Endothelial cell of umbilical vein (primary cell): ENCODE data around the gene MINDY4. TPM values are rescaled to one million over a fixed set of nuclear protein-coding genes. Genes with fewer than 3 reads are reported as not detected.

Experiments used
- BruUV-seq: library from RNA; stranded (reverse); fragments of 400-500 nt; replicated peaks from 2 replicates; lab custom pipeline; 2021; lab: Mats Ljungman, UMichigan
- CTCF ChIA-PET: fragments of 300-600, 350-600 bp; sonication (Branson Sonifier 250); formaldehyde crosslinking; loops from one replicate; lab custom pipeline; 2021; ENCODE audit warnings: antibody characterized with exemption, inconsistent platforms; lab: Charles Lee
- POLR2A ChIA-PET: fragments of 300-600, 350-600 bp; sonication (Branson Sonifier 250); formaldehyde crosslinking; loops from one replicate; lab custom pipeline; 2021; ENCODE audit warnings: antibody characterized with exemption, inconsistent platforms; lab: Charles Lee
- DNase-seq: peaks from one replicate; pipeline ENCODE4 v3.0.0-alpha.2; 2011; ENCODE audit warnings: low read depth, low spot score
- FAIRE-seq: peaks from 2 replicates; lab custom pipeline; 2011; peaks lifted over from hg19 to GRCh38; lab: Jason Lieb, UNC
- H2AFZ ChIP-seq: 2 replicates; pipeline ENCODE4 v1.6.0; 2012; ENCODE audit warnings: low read depth, low read length, control low read depth, inconsistent platforms
- H3K27ac ChIP-seq: 2 replicates; pipeline ENCODE4 v1.5.1; 2011; ENCODE audit warnings: low read depth, mild to moderate bottlenecking, control low read depth, low read length, moderate library complexity; ENCODE audit not compliant: insufficient read depth
- H3K27me3 ChIP-seq, 2 experiments: 2 replicates each; pipeline versions ENCODE4 v1.6.0 to v1.6.1; 2011; ENCODE audit warnings: low read length in 2 of 2, mixed read lengths in 1 of 2; ENCODE audit not compliant: control insufficient read depth in 2 of 2, insufficient read depth in 2 of 2
- H3K36me3 ChIP-seq, 2 experiments: 2 replicates in 1 of 2; 3 replicates in 1 of 2; pipeline ENCODE4 v1.5.1; 2011; ENCODE audit warnings: low read length in 2 of 2, mild to moderate bottlenecking in 1 of 2, moderate library complexity in 1 of 2; ENCODE audit not compliant: control insufficient read depth in 2 of 2, insufficient read depth in 2 of 2; ENCODE audit errors: extremely low read depth in 1 of 2
- H3K4me1 ChIP-seq: 3 replicates; pipeline ENCODE4 v1.5.1; 2011; ENCODE audit warnings: mild to moderate bottlenecking, low read length; ENCODE audit not compliant: control insufficient read depth, insufficient read depth; ENCODE audit errors: extremely low read depth
- H3K4me2 ChIP-seq: 2 replicates; pipeline ENCODE4 v1.6.1; 2011; ENCODE audit warnings: low read length, control low read depth, mixed read lengths; ENCODE audit not compliant: insufficient read depth
- H3K4me3 ChIP-seq, 3 experiments: fragments of 200-600 bp in 1 of 3; sonication (generic), shearing (Covaris generic) in 1 of 3; replicated peaks in 1 of 3; 2 replicates each; pipeline ENCODE4 v1.5.1; 2011 to 2016; ENCODE audit warnings: control low read depth in 3 of 3, low read length in 3 of 3, mild to moderate bottlenecking in 2 of 3, inconsistent platforms in 1 of 3, low read depth in 1 of 3, moderate library complexity in 1 of 3; ENCODE audit not compliant: insufficient read depth in 1 of 3
- H3K79me2 ChIP-seq: 2 replicates; pipeline ENCODE4 v1.6.0; 2012; ENCODE audit warnings: low read length, inconsistent platforms; ENCODE audit not compliant: control insufficient read depth, insufficient read depth
- H3K9ac ChIP-seq: replicated peaks from 2 replicates; pipeline ENCODE3; 2011; ENCODE audit warnings: low read length, control low read depth; ENCODE audit not compliant: insufficient read depth; ENCODE audit errors: extremely low read depth
- H3K9me1 ChIP-seq: replicated peaks from 3 replicates; pipeline ENCODE4 v1.6.0; 2011; ENCODE audit warnings: mild to moderate bottlenecking, low read length; ENCODE audit not compliant: control insufficient read depth, insufficient read depth; ENCODE audit errors: extremely low read depth
- H3K9me3 ChIP-seq: replicated peaks from 2 replicates; pipeline ENCODE4 v1.5.1; 2012; ENCODE audit warnings: low read length, inconsistent platforms; ENCODE audit not compliant: control insufficient read depth, insufficient read depth
- H4K20me1 ChIP-seq: replicated peaks from 2 replicates; pipeline ENCODE3; 2011; ENCODE audit warnings: mild to moderate bottlenecking, low read length; ENCODE audit not compliant: control insufficient read depth, insufficient read depth; ENCODE audit errors: extremely low read depth
- CTCF ChIP-seq, 2 donors: IDR thresholded peaks; 1 replicate in 1 of 2; 2 replicates in 1 of 2; pipeline ENCODE4 v1.5.1; 2011; ENCODE audit warnings: low read length in 2 of 2, mild to moderate bottlenecking in 2 of 2, moderate library complexity in 2 of 2, control low read depth in 1 of 2, inconsistent platforms in 1 of 2, low read depth in 1 of 2; ENCODE audit not compliant: insufficient read depth in 1 of 2; ENCODE audit errors: extremely low read depth in 1 of 2
- EZH2 ChIP-seq: IDR thresholded peaks from 2 replicates; pipeline ENCODE4 v1.6.1; 2012; ENCODE audit warnings: borderline replicate concordance, low read depth, mild to moderate bottlenecking, moderate library complexity, low read length, inconsistent platforms; ENCODE audit not compliant: severe bottlenecking
- FOS ChIP-seq: IDR thresholded peaks from 2 replicates; pipeline ENCODE4 v1.6.1; 2011; ENCODE audit warnings: mild to moderate bottlenecking, low read length, moderate library complexity, borderline replicate concordance; ENCODE audit not compliant: insufficient read depth
- GATA2 ChIP-seq: IDR thresholded peaks from 2 replicates; pipeline ENCODE4 v1.7.0; 2011; ENCODE audit warnings: low read depth, mild to moderate bottlenecking, moderate library complexity, mixed read lengths, low read length; ENCODE audit not compliant: insufficient read length, insufficient read depth
- JUN ChIP-seq: IDR thresholded peaks from 2 replicates; pipeline ENCODE4 v1.6.1; 2011; ENCODE audit warnings: borderline replicate concordance, low read depth; ENCODE audit not compliant: insufficient read length, insufficient read depth
- MAX ChIP-seq: IDR thresholded peaks from 2 replicates; pipeline ENCODE4 v1.6.1; 2011; ENCODE audit not compliant: insufficient read depth, insufficient read length
- MYC ChIP-seq: IDR thresholded peaks from one replicate; pipeline ENCODE4 v1.6.1; 2011; ENCODE audit warnings: mild to moderate bottlenecking, low read depth, low read length
- POLR2A ChIP-seq: IDR thresholded peaks from 2 replicates; pipeline ENCODE4 v1.6.1; 2012; ENCODE audit warnings: low read depth, mild to moderate bottlenecking, control low read depth, low read length
- POLR2AphosphoS5 ChIP-seq: IDR thresholded peaks from 2 replicates; pipeline ENCODE4 v1.6.1; 2012; ENCODE audit warnings: low read depth, mild to moderate bottlenecking, control low read depth, low read length, moderate library complexity; ENCODE audit not compliant: insufficient read depth
- dilution Hi-C: fragments of 300-500 bp; cut with MboI; formaldehyde crosslinking; loops from one replicate; pipeline ENCODE4 v1.15.0; 2019; ENCODE audit warnings: low sequenced_read_pairs; ENCODE audit not compliant: extremely low pct_ligation_motif_present
- intact Hi-C: fragments of 100-400 bp; cut with micrococcal nuclease; formaldehyde crosslinking; loops from one replicate; pipeline ENCODE4 v1.10.0; 2022
- polyA plus RNA-seq, 4 experiments: library from polyadenylated mRNA; depleted of rRNA in 3 of 4; stranded (reverse) in 3 of 4; unstranded in 1 of 4; fragments of >200 nt; gene quantifications; 2 replicates each; pipeline versions ENCODE4 v1.2.1 to v1.2.3, GENCODE V29; 2011 to 2012; ENCODE audit warnings: missing spikeins in 1 of 4
- total RNA-seq: library from RNA; stranded (reverse); gene quantifications from 2 replicates; pipeline ENCODE4 v1.2.3, GENCODE V29; 2021

The MINDY4 gene
- total and polyA plus RNA-seq, 2 donors (not counting 3 experiments of a cell fraction or from before 2014, with no cell fraction given) = 2.2 to 4.7 TPM

DNA sequence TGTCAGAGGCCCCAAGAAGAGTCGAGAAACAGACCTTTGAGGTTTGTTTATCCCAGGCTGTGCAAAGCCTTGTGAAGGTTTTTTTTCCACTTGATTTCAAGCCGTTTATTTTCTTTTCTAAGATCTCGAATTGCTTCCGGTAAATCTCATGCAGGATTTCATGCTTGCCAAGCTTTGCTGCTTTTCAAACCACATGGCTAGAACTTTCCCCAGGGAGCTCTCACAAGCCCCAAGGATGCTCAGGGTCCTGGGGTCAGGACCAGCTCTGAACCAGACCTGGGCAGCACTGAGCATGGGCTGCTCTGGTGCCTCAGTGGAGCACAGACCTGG is 92.5 kb downstream of the MINDY4 start:
- Histone ChIP-seq H3K9me3 (no peaks in the 10 kb centered on the region), H3K4me3 (no peak overlapping the region), H3K36me3 (no peaks in the 10 kb centered on the region), H3K9ac (no peak overlapping the region), H3K4me2 (no peak overlapping the region), H2AFZ (no peak overlapping the region), H3K79me2 (no peaks in the 10 kb centered on the region), H4K20me1 (no peaks in the 10 kb centered on the region), H3K4me1 (peaks cover 4% of the 10 kb centered on the region), H3K9me1 (no peaks in the 10 kb centered on the region), H3K27ac (no peak overlapping the region), H3K27me3 (no peaks in the 10 kb centered on the region)
- POLR2A ChIA-PET = no interaction called here
- intact Hi-C loops = no loop called here
- DNase-seq (peak; percentile 72), FAIRE-seq (no peak)
- CTCF ChIA-PET = interaction anchor here (1.0 to 1.1 kb wide), 3 partner anchors 11 to 75 kb away, joined by 3 to 4 read pairs (median 3); no protein-coding TSS in a partner anchor
- no TSS peak for BruUV-seq
- TF ChIP-seq MAX (no peak), FOS (no peak), EZH2 (no peak), CTCF (IDR thresholded peaks at IDR 0.05; ENCODE audit: extremely low read depth in 1 of 2, insufficient read depth in 1 of 2, low read depth in 1 of 2, low read length in 2 of 2) (no peak), JUN (no peak), GATA2 (no peak), MYC (no peak), POLR2AphosphoS5 (no peak), POLR2A (no peak)
- dilution Hi-C loops = no loop called here
